Breast epithelium (tissue), 4 donors: ENCODE measurements around the gene SEMA3F. TPM values are rescaled to one million over a fixed set of nuclear protein-coding genes. Genes with fewer than 3 reads are reported as not detected.

ENCODE experiments used
- DNase-seq, 2 donors: peaks; one replicate each; pipeline ENCODE4 v3.0.0-alpha.2; 2019; ENCODE audit warnings: low spot score in 2 of 2
- H3K27ac ChIP-seq, 2 donors: fragments of 200-600 bp; sonication (generic) in 1 of 2; one replicate each; pipeline ENCODE4 v1.5.1; 2016 to 2019; ENCODE audit warnings: mild to moderate bottlenecking in 1 of 2
- H3K27me3 ChIP-seq, 2 donors: fragments of 200-600 bp; sonication (generic) in 1 of 2; one replicate each; pipeline versions ENCODE4 v1.5.1 to v1.6.0; 2017 to 2019; ENCODE audit warnings: control low read depth in 1 of 2, mild to moderate bottlenecking in 1 of 2
- H3K36me3 ChIP-seq: fragments of 200-600 bp; one replicate; pipeline ENCODE4 v1.5.1; 2019
- H3K4me1 ChIP-seq, 2 donors: fragments of 200-600 bp; sonication (generic); one replicate each; pipeline ENCODE4 v1.5.1; 2016 to 2019; ENCODE audit warnings: control low read depth in 1 of 2
- H3K4me3 ChIP-seq, 3 donors: fragments of 200-600 bp; sonication (generic); 1 replicate in 2 of 3; 2 replicates in 1 of 3; pipeline ENCODE4 v1.5.1; 2016 to 2019; ENCODE audit warnings: mild to moderate bottlenecking in 3 of 3, moderate library complexity in 2 of 3
- H3K9me3 ChIP-seq, 2 donors: fragments of 200-600 bp; sonication (generic) in 1 of 2; one replicate each; pipeline ENCODE4 v1.5.1; 2016 to 2019; ENCODE audit warnings: control low read depth in 1 of 2
- POLR2A ChIP-seq: fragments of 450-650 bp; IDR thresholded peaks from one replicate; pipeline ENCODE4 v1.6.1; 2016; ENCODE audit warnings: antibody characterized with exemption, mild to moderate bottlenecking, moderate library complexity
- POLR2AphosphoS5 ChIP-seq, 3 donors: sonication (generic); formaldehyde crosslinking; IDR thresholded peaks; one replicate each; pipeline ENCODE4 v1.6.1; 2017; ENCODE audit warnings: antibody characterized with exemption in 3 of 3
- intact Hi-C: fragments of 100-400 bp; cut with DNase I; formaldehyde crosslinking; loops from one replicate; pipeline ENCODE4 v1.15.1; 2023; ENCODE audit warnings: low total_unique reads
- total RNA-seq, 3 donors: library from RNA; depleted of rRNA; stranded (reverse); fragments of >200 nt; gene quantifications; one replicate each; pipeline ENCODE4 v1.1.0, GENCODE V29; 2016
- TF ChIP-seq, protein P1 (sequence below), 3 donors: fragments of 450-650 bp; IDR thresholded peaks; one replicate each; pipeline ENCODE4 v1.5.1; 2016 to 2017; ENCODE audit warnings: antibody characterized with exemption in 3 of 3, mild to moderate bottlenecking in 3 of 3, moderate library complexity in 3 of 3

The SEMA3F gene
- total RNA-seq, 3 donors from 2014 or later = 7.7 to 49.8 (median 26.9) TPM

DNA sequence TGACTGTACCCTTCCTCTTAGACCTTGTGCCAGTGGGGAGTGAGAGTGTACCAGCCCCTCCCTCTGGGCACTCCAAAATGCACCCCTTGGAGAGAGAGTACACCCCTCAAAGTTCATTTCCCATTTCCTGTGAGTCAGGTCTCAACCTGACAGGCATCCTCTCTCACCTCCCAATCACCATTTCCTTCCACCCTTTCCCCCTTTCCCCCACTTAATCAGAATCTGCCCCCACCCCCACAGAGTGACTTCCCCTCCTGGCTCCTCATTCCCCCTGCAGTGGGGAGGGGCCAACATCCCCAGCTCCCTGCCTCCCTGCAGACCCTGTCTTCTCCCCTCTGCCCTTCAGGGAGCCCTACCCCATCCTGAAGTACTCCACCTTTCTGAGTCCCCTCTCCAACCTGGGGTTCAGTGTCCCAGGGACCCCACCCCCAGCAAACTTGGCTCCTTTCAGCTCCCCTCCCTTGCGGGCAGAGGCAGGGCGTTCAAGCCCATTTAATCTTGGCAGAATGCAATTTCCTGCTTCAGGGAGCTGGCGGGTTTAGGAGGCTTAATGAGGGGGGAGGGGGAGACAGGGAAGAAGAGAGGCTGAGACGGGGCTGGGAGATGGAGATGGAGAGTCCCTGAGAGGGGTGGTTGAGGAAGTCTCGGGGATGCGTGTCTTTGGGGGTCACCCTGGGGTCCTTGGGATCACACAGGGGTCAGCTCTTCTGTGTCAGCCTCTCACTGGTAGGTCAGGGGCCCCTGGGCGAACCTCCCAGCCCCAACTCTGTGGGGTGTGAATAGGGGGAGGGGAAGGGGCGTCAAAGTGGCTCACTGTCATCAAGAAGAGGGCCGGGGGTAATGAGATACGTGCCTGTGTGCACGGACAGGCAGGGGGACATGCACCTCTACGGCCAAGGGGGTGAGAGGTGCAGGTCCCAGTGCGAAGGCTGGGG, 16.6 kb upstream of the SEMA3F start:
- intact Hi-C loops = no loop called here
- H3K4me3 ChIP-seq = no peak overlapping the region
- H3K27me3 ChIP-seq = no peaks in the 10 kb centered on the region
- H3K27ac ChIP-seq = no peak overlapping the region
- no peaks in the 10 kb centered on the region for H3K36me3 ChIP-seq
- no peaks in the 10 kb centered on the region for H3K9me3 ChIP-seq
- H3K4me1 ChIP-seq = peaks cover 4 to 15% of the 10 kb centered on the region in 2 donors
- TF ChIP-seq POLR2AphosphoS5 (IDR thresholded peaks at IDR 0.05) = no peak
- TF ChIP-seq, protein P1, sequence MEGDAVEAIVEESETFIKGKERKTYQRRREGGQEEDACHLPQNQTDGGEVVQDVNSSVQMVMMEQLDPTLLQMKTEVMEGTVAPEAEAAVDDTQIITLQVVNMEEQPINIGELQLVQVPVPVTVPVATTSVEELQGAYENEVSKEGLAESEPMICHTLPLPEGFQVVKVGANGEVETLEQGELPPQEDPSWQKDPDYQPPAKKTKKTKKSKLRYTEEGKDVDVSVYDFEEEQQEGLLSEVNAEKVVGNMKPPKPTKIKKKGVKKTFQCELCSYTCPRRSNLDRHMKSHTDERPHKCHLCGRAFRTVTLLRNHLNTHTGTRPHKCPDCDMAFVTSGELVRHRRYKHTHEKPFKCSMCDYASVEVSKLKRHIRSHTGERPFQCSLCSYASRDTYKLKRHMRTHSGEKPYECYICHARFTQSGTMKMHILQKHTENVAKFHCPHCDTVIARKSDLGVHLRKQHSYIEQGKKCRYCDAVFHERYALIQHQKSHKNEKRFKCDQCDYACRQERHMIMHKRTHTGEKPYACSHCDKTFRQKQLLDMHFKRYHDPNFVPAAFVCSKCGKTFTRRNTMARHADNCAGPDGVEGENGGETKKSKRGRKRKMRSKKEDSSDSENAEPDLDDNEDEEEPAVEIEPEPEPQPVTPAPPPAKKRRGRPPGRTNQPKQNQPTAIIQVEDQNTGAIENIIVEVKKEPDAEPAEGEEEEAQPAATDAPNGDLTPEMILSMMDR (IDR thresholded peaks at IDR 0.05) = no peak
- TF ChIP-seq POLR2A = no peak
- DNase-seq = no peak

DNA sequence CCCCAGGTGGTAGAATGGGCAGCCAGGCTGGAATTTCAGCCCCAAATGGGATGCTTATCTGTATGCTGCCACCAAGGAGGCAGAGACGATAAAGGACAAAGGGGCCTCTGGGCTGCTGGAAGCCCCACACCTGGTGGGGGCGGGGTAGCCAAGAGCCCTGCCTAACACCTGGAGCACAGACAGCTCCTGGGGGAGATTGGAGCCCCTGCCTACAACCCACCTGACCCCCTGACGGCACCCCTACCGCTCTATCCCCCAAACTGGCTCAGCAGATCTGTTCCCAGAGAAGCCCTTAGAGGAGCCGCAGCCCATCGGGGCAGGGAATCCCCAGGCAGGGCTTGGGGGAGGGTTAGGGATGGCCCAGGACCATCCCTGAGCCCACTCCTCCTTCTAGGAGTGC, 15.8 kb upstream of the SEMA3F start:
- TF ChIP-seq POLR2A (no peak), POLR2AphosphoS5 (IDR thresholded peaks at IDR 0.05) (no peak)
- TF ChIP-seq, protein P1 (IDR thresholded peaks at IDR 0.05) = no peak
- peaks cover 4 to 15% of the 10 kb centered on the region in 2 donors for H3K4me1 ChIP-seq

DNA sequence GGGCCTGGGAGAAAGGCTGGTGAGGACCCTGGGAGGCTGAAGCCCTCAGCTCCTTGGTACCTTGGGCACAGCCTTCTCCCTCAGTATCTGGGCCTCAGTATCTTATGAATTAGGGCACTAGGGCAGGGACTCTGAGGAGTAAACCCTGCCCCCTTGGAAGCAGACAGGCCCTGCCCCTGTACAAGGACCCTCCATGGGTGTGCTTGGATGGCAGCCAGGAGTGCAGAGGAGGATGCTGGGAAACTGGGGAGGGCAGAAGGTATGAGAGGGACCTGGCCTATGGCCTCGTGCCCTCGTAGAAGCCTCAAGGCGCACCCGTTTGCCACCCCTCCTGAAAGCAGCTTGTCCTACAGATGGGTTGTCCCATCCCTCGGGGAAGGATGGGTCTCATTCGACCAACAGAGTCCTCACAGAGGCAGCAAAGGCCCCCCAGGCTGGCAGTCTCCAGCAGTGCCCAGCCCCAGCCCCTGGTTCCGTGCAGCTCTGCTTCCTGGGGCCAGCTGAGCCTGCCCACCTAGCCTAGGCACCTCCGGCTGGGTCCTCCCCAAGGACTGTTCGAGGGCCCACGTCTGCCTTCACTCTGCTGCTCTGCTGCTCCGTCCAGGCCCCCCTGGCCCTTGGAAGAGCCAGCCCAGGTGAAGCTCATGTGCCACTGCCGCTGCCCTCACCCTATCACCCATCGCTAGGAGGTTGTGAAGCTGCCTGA, 15.3 kb upstream of the SEMA3F start:
- Histone ChIP-seq H3K4me1 (peaks cover 4 to 15% of the 10 kb centered on the region in 2 donors), H3K4me3 (no peak overlapping the region), H3K36me3 (no peaks in the 10 kb centered on the region), H3K27me3 (no peaks in the 10 kb centered on the region), H3K27ac (no peak overlapping the region), H3K9me3 (no peaks in the 10 kb centered on the region)
- intact Hi-C loops = no loop called here
- TF ChIP-seq POLR2AphosphoS5 (IDR thresholded peaks at IDR 0.05) (no peak), POLR2A (no peak)
- TF ChIP-seq, protein P1 (IDR thresholded peaks at IDR 0.05) = no peak
- DNase-seq = no peak

More for the DNA sequence above, 15.8 kb upstream of the SEMA3F start:
- no peak for DNase-seq
- Histone ChIP-seq H3K27me3 (no peaks in the 10 kb centered on the region), H3K27ac (no peak overlapping the region), H3K36me3 (no peaks in the 10 kb centered on the region), H3K4me3 (no peak overlapping the region), H3K9me3 (no peaks in the 10 kb centered on the region)
- intact Hi-C loops = no loop called here

DNA sequence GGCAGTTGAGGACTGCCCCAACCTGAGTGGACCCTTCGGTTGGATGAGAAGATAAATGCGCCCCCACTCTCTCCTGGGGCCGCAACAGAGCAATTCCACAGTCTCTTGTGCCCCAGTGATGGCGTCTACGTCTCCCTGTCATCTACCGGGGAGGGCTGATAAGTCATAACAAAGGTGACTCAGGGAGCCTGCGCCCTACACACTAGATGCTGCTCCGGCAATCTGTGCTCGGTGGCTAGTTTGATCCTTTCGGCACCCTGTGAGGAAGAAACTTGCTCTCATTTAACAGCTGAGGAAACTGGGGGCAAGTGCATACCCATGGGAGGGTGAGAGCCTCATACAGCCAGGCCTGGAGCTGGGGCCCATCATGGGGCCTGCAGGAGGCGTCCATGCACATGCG, 14.1 kb upstream of the SEMA3F start:
- H3K36me3 ChIP-seq = no peaks in the 10 kb centered on the region

More for the DNA sequence above, 14.1 kb upstream of the SEMA3F start:
- Histone ChIP-seq H3K4me1 (peaks cover 4 to 15% of the 10 kb centered on the region in 2 donors), H3K27me3 (no peaks in the 10 kb centered on the region), H3K27ac (no peak overlapping the region), H3K4me3 (no peak overlapping the region), H3K9me3 (no peaks in the 10 kb centered on the region)
- no peak for DNase-seq
- no peak for TF ChIP-seq POLR2A
- TF ChIP-seq, protein P1 (IDR thresholded peaks at IDR 0.05) = no peak
- no peak for TF ChIP-seq POLR2AphosphoS5 (IDR thresholded peaks at IDR 0.05)
- intact Hi-C loops = no loop called here
